A549 (cell line): ENCODE measurements around the gene ROBO1. TPM values are rescaled to one million over a fixed set of nuclear protein-coding genes. Genes with fewer than 3 reads are reported as not detected.
A peak's percentile ranks its signal among the peaks of the same experiment; 100 is the strongest.

Experiments used
- ATAC-seq, 2 experiments: fragments of 200-7000 bp in 1 of 2; fragments of >200 bp in 1 of 2; cut with Nextera tagmentation in 1 of 2; cut with Tn5 transposase in 1 of 2; 3 replicates each; pipeline versions ENCODE4 v1.8.0 to v1.9.1; 2018 to 2020; ENCODE audit warnings: mild to moderate bottlenecking in 1 of 2, moderate library complexity in 1 of 2
- CTCF ChIA-PET: fragments of 300-600 bp; sonication (Branson Sonifier 250); formaldehyde crosslinking; extraction: SDS; loops from one replicate; lab custom pipeline; 2021; ENCODE audit warnings: antibody characterized with exemption, inconsistent platforms; lab: Yijun Ruan, JAX
- POLR2A ChIA-PET: fragments of 350-600 bp; formaldehyde crosslinking; extraction: SDS; loops from one replicate; lab custom pipeline; 2021; ENCODE audit warnings: antibody characterized with exemption, inconsistent platforms; lab: Yijun Ruan, JAX
- DNase-seq, 2 experiments: peaks; one replicate each; pipeline versions ENCODE4 v3.0.0 to v3.0.0-alpha.2; 2011 to 2016; ENCODE audit warnings: low read depth in 1 of 2, low spot score in 1 of 2
- FAIRE-seq: peaks from 2 replicates; lab custom pipeline; 2011; peaks lifted over from hg19 to GRCh38; lab: Jason Lieb, UNC
- H3K27ac ChIP-seq, 2 experiments: fragments of >200 bp; sonication (Bioruptor Twin); formaldehyde crosslinking; 3 replicates each; pipeline ENCODE4 v1.5.1; 2016 to 2017
- H3K4me1 ChIP-seq: fragments of >200 bp; sonication (Bioruptor Twin); formaldehyde crosslinking; 3 replicates; pipeline ENCODE4 v1.6.1; 2016
- H3K4me2 ChIP-seq: fragments of >200 bp; sonication (Bioruptor Twin); formaldehyde crosslinking; 3 replicates; pipeline ENCODE4 v1.6.1; 2016
- H3K4me3 ChIP-seq: fragments of >200 bp; sonication (Bioruptor Twin); formaldehyde crosslinking; 3 replicates; pipeline ENCODE4 v1.5.1; 2016
- H3K9me3 ChIP-seq: fragments of >200 bp; sonication (Bioruptor Twin); formaldehyde crosslinking; 3 replicates; pipeline ENCODE4 v1.6.1; 2016
- CHD2 ChIP-seq: fragments of 150-350 bp; IDR thresholded peaks from 2 replicates; pipeline ENCODE4 v1.6.1; 2014; ENCODE audit warnings: low read length; ENCODE audit not compliant: partially characterized antibody
- CTCF ChIP-seq: fragments of >200 bp; sonication (Bioruptor Twin); formaldehyde crosslinking; IDR thresholded peaks from 3 replicates; pipeline ENCODE4 v1.5.1; 2016
- EHF ChIP-seq: fragments of 250-450 bp; sonication (Bioruptor Pico); IDR thresholded peaks from 2 replicates; pipeline ENCODE4 v1.5.0; 2020; ENCODE audit warnings: mild to moderate bottlenecking
- ELK1 ChIP-seq: fragments of 150-350 bp; IDR thresholded peaks from 2 replicates; pipeline ENCODE4 v1.6.1; 2014; ENCODE audit warnings: low read depth, mild to moderate bottlenecking, low read length
- GATA3 ChIP-seq: IDR thresholded peaks from 2 replicates; pipeline ENCODE4 v1.6.1; 2012; ENCODE audit warnings: borderline replicate concordance
- HDAC2 ChIP-seq: fragments of 200-600 bp; sonication (generic); IDR thresholded peaks from 2 replicates; pipeline ENCODE4 v1.6.1; 2016
- HES2 ChIP-seq: fragments of >200 bp; sonication (Bioruptor Twin); formaldehyde crosslinking; IDR thresholded peaks from 2 replicates; pipeline ENCODE4 v1.6.1; 2016
- HEYL ChIP-seq: fragments of 250-450 bp; sonication (Bioruptor Pico); IDR thresholded peaks from 2 replicates; pipeline ENCODE4 v1.8.0; 2021; ENCODE audit warnings: mild to moderate bottlenecking, moderate library complexity
- HMGXB4 ChIP-seq: fragments of 250-450 bp; sonication (Bioruptor Pico); IDR thresholded peaks from 2 replicates; pipeline ENCODE4 v1.5.0; 2021; ENCODE audit warnings: mild to moderate bottlenecking, moderate library complexity, borderline replicate concordance
- JUNB ChIP-seq: fragments of >200 bp; sonication (Bioruptor Twin); formaldehyde crosslinking; IDR thresholded peaks from 2 replicates; pipeline ENCODE4 v1.6.1; 2016
- NPAS2 ChIP-seq: fragments of 250-450 bp; sonication (Bioruptor Pico); IDR thresholded peaks from 2 replicates; pipeline ENCODE4 v1.8.0; 2022; ENCODE audit warnings: mild to moderate bottlenecking, moderate library complexity, borderline replicate concordance
- NR3C1 ChIP-seq: fragments of >200 bp; sonication (Bioruptor Twin); formaldehyde crosslinking; IDR thresholded peaks from 3 replicates; pipeline ENCODE4 v1.6.1; 2017
- RCOR1 ChIP-seq: fragments of 150-350 bp; IDR thresholded peaks from 2 replicates; pipeline ENCODE4 v1.6.1; 2014; ENCODE audit warnings: antibody characterized with exemption, low read length, low read depth
- REST ChIP-seq: fragments of 200-600 bp; sonication (generic); IDR thresholded peaks from 2 replicates; pipeline ENCODE4 v1.6.1; 2016; ENCODE audit warnings: antibody characterized with exemption, mild to moderate bottlenecking, moderate library complexity
- TP53 ChIP-seq: fragments of 250-450 bp; sonication (Bioruptor Pico); IDR thresholded peaks from 2 replicates; pipeline ENCODE4 v1.5.0; 2021; ENCODE audit warnings: mild to moderate bottlenecking, moderate library complexity
- ZFP36 ChIP-seq: fragments of 450-650 bp; IDR thresholded peaks from 2 replicates; pipeline ENCODE4 v1.6.1; 2014; ENCODE audit warnings: borderline replicate concordance; ENCODE audit not compliant: partially characterized antibody
- WGBS: methylation state at CpG from one replicate; pipeline ENCODE4 v1.1.6; 2017; ENCODE audit errors: missing lambda C conversion rate; 5-methylcytosine and 5-hydroxymethylcytosine counted together
- polyA plus RNA-seq, 4 experiments: library from polyadenylated mRNA; depleted of rRNA in 3 of 4; stranded (reverse); fragments of >200 nt; fragmentation: RNase III in 1 of 4; extraction: RNeasy Plus Mini Kit Qiagen cat#74134 plus additional on column Dnase treatment in 1 of 4; gene quantifications; 2 replicates in 3 of 4; 3 replicates in 1 of 4; pipeline ENCODE4 v1.2.3, GENCODE V29; 2011 to 2017

Gene ROBO1
- polyA plus RNA-seq, 2 of the 4 experiments (the other 2 are of a cell fraction) = 25.3 to 35.6 TPM

- no peak overlapping the region for H3K27ac ChIP-seq
- H3K4me3 ChIP-seq = no peak overlapping the region
- no peaks in the 10 kb centered on the region for H3K4me1 ChIP-seq
- peak; percentile 59 to 74; a peak in 5 of 6 replicates for ATAC-seq
- ChIA-PET POLR2A (no interaction called here), CTCF (no interaction called here)
- H3K9me3 ChIP-seq = no peaks in the 10 kb centered on the region
- peak in 1 of 2 experiments; percentile 47 for DNase-seq
- FAIRE-seq = no peak
- WGBS = 6% methylated on average over 4 of the region's 4 CpGs
- TF ChIP-seq REST (no peak), HDAC2 (no peak), EHF (CRISPR knock-in tag) (no peak), HMGXB4 (CRISPR knock-in tag) (no peak), NPAS2 (CRISPR knock-in tag) (no peak), JUNB (no peak), HES2 (no peak), HEYL (CRISPR knock-in tag) (no peak), ELK1 (no peak), GATA3 (no peak), NR3C1 (no peak), RCOR1 (no peak)
- H3K4me2 ChIP-seq = peak overlapping the region; percentile 43; the same call in 2 of the 3 replicates
Observed at GRCh38 chr3:79534727-79535126, 233.1 kb downstream of the ROBO1 start.

GRCh38 chr3:79531566-79532295 is 236.1 kb downstream of the ROBO1 start:
- no peak overlapping the region for H3K27ac ChIP-seq

More at GRCh38 chr3:79531566-79532295, 236.1 kb downstream of the ROBO1 start:
- Histone ChIP-seq H3K4me3 (no peak overlapping the region), H3K9me3 (no peaks in the 10 kb centered on the region), H3K4me2 (no peak overlapping the region), H3K4me1 (no peaks in the 10 kb centered on the region)
- ChIA-PET POLR2A (no interaction called here), CTCF (no interaction called here)
- TF ChIP-seq ZFP36 = no peak
- no peak for TF ChIP-seq TP53 (CRISPR knock-in tag)
- no peak for TF ChIP-seq CTCF
- TF ChIP-seq CHD2 = no peak
- no peak for TF ChIP-seq HEYL (CRISPR knock-in tag)
- 17% methylated on average over 8 of the region's 8 CpGs for WGBS
- FAIRE-seq = no peak
- DNase-seq = no peak
- no peak for ATAC-seq
